ENCODE results near the gene MAX.

Gene MAX

DNA sequence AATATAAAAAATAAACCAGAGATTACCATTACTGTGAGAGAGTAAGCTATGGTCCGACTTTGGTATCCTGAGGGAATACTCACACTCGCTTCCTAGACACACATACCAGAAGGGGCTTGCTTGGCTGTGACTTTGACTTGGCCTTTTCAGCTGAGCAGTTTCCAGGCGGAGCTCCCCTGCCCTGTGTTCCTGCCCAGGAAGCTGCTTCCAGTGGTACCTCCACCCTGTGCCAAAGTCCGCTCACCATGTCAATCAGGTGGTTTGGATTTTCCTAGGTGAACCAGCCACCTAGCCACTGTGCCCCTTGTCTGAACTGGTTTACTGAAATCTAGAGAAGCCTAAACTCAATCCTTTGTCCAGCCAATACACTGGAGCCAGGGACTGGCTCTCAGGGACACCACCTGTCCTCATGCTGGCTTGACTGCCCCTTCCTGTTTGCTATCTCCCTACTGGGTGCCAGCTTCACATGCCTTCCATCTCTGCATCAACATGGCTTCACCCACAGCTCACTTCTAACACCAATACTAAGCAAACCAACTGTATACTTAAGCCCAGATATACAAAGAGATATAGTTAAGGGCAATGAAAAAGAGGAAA is 28.6 kb downstream of the MAX start:
- TF ChIP-seq CTCF (IDR thresholded peaks at IDR 0.05; ENCODE audit: low read length, missing control alignments) = no peak
- no peak for DNase-seq (ENCODE audit: low read depth)

DNA sequence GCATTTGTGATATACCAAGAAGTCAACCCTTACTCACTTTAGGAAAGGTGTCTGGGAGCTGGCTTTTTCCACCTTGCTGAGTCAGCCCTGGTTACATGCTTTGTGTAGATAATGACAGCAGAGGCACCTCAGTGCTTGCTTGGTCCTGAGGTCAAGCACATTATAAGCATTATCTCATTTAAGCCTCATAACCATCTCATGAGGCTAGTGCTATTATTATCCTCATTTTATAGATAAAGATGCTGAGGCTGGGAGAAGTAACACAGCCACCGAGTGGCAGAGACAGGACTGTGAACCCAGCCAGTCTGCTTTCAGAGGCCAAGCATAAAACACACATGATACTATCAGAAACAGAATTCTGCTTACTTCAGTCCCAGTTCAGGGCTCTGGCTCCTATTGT is 29.4 kb downstream of the MAX start:
- DNase-seq (ENCODE audit: low read depth) = no peak
- no peak overlapping the region for H3K4me3 ChIP-seq (replicated peaks; ENCODE audit: low read depth, low read length)
- TF ChIP-seq CTCF (IDR thresholded peaks at IDR 0.05; ENCODE audit: low read length, missing control alignments) = no peak

More for the DNA sequence above, 28.6 kb downstream of the MAX start:
- no peak overlapping the region for H3K4me3 ChIP-seq (replicated peaks; ENCODE audit: low read depth, low read length)

GRCh38 chr14:65072256-65072655 is 30.1 kb downstream of the MAX start:
- no peak for TF ChIP-seq CTCF (IDR thresholded peaks at IDR 0.05; ENCODE audit: low read length, missing control alignments)
- DNase-seq (ENCODE audit: low read depth) = no peak

GRCh38 chr14:65071544-65071943 is 30.8 kb downstream of the MAX start:
- no peak for DNase-seq (ENCODE audit: low read depth)
- no peak overlapping the region for H3K4me3 ChIP-seq (replicated peaks; ENCODE audit: low read depth, low read length)
- TF ChIP-seq CTCF (IDR thresholded peaks at IDR 0.05; ENCODE audit: low read length, missing control alignments) = no peak

More at GRCh38 chr14:65072256-65072655, 30.1 kb downstream of the MAX start:
- H3K4me3 ChIP-seq (replicated peaks; ENCODE audit: low read depth, low read length) = no peak overlapping the region

GRCh38 chr14:65070471-65070976 is 31.8 kb downstream of the MAX start:
- no peak for TF ChIP-seq CTCF (IDR thresholded peaks at IDR 0.05; ENCODE audit: low read length, missing control alignments)
- no peak for DNase-seq (ENCODE audit: low read depth)
- no peak overlapping the region for H3K4me3 ChIP-seq (replicated peaks; ENCODE audit: low read depth, low read length)

- no peak for DNase-seq (ENCODE audit: low read depth)
- no peak for TF ChIP-seq CTCF (IDR thresholded peaks at IDR 0.05; ENCODE audit: low read length, missing control alignments)
- no peak overlapping the region for H3K4me3 ChIP-seq (replicated peaks; ENCODE audit: low read depth, low read length)
Measured at GRCh38 chr14:65069874-65070413, 32.4 kb downstream of the MAX start.

GRCh38 chr14:65065719-65066118 is 36.6 kb downstream of the MAX start:
- no peak for DNase-seq (ENCODE audit: low read depth)
- no peak for TF ChIP-seq CTCF (IDR thresholded peaks at IDR 0.05; ENCODE audit: low read length, missing control alignments)

More at GRCh38 chr14:65065719-65066118, 36.6 kb downstream of the MAX start:
- H3K4me3 ChIP-seq (replicated peaks; ENCODE audit: low read depth, low read length) = no peak overlapping the region

All from fibroblast of pulmonary artery (primary cell).